GM19351 (cell line): ENCODE measurements around the gene PSMC1.

ENCODE experiments used
- ATAC-seq: cut with Tn5 transposase; IDR thresholded peaks from one replicate; pipeline ENCODE4 v1.9.1; 2021; ENCODE audit warnings: mild to moderate bottlenecking, moderate library complexity; ENCODE audit not compliant: unreplicated experiment

Gene PSMC1

DNA sequence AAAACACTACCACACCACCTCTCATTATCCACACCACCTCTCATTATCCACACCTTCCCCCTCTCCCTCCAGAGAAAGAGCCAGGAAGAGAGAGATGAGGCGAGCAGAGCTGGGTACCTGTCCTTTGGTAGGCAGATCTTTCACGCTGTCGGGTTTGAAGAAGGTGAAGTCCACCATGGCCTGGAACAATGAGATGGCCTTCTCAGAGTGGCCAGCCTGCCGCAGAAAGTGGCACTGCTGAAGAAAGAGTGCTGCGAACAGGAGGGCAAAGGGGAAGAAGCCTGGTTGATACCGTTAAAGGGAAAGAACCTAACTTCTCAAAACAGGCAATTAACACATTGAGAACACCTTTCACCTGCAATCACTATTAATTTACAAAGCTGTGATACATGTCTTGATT is 44.8 kb downstream of the PSMC1 start:
- ATAC-seq = no peak

DNA sequence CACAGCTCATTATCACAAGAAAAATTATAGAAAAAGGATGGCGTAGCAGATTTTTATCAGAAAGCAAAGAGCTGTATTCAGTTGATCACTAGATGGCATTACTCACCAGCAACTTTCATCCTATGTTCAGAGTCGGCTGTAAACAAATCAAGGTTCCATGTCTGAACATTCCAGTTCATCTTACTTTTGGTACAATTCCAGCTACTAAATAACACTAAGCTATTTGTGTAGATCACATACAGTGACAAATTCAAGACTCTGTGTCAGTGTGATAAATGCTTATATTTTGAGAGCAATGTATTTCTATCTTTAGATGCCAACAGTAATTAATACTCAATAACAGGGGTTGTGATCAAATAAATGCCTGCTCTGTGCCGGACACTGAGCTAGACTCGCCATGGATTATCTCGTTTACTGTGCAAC is 45.3 kb downstream of the PSMC1 start:
- no peak for ATAC-seq

DNA sequence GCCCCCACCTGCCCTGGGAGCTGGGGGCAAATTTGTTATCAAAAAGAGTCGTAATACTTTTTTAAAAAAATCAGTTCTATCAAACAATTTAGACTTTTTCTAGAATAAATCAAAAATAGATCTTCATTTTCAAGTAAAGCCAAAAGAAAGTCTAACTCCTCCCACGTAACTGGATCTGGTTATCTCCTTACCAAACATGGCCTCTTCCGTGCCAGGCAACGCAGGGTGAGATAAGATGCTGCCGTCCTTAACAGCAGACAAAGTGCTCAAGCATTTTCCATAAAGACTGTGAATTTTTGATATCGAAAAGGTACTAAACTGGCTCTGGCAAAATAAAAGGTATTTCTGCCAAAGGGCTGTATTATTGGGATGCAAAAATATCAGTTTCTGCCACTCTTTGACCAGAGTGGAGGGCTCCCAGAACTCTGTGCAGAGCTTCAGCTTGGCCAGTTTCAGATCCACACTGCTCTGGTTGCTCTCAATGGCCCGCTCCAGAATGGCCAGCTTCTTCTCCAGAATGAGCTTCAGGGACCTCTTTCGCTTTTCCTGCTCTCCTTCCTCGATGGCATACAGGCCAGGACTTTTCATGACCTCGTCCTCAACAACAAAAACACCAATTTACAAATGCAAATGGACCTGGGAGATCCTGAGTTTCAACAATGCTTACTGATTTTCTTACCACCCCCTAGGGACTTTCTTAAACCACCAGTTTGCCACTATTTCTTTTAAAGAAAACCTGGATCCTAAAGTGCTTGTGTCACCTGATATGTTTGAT is 46.4 kb downstream of the PSMC1 start:
- no peak for ATAC-seq

DNA sequence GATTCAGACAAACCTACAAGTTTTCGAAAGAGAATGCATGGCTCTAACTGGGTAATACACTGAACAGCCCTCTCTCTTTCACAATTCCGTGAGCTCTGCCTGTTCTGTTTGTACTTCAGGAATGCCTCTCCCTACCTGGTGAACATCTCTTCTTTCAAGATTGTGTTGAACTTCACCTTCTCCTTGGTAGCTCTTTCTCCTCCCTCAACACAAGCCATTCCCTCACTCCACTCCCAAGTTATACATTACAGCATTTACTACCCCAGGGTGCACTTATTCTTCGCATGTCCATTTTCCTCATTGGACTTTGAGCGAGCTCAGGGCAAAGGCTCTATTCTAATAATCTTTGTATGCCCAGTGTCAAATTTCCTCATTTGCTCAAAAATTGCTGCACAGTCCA is 47.1 kb downstream of the PSMC1 start:
- ATAC-seq = no peak

DNA sequence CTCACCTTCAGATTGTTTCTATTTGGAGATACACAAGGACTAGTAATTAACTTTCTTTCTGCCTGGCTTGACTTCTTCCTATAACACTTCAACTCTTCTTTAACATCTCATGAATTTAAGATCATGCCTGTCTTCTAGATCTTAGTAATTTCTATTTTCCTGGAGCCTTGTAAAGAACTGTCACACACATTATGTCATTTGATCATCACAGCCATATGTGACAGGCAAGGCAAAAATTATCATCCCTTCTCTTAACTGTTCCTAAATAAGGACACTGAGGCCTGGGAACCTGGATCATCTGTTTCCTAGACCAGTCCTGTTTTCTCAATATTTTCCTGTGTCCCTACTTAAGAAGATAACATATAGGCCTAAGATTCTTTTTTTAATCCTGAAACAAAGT is 48.1 kb downstream of the PSMC1 start:
- no peak for ATAC-seq

DNA sequence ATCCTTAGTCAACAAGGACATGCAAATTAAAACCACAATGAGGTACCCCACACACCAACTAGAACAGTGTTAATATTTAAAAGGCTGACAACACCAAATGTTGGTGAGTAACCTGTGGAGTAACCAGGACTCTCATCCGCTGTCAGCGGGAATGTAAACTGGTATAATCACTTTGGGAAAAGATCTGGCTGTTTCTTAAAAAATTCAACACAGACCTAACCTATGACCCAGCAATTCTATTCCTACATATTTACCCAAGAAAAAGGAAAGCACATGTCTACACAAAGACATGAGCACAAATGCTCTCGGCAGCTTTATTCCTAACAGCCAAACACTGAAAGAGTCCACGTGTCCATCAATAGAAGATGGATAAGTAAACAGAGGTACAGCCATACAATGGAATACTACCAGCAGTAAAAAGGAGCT is 48.8 kb downstream of the PSMC1 start:
- ATAC-seq = no peak

DNA sequence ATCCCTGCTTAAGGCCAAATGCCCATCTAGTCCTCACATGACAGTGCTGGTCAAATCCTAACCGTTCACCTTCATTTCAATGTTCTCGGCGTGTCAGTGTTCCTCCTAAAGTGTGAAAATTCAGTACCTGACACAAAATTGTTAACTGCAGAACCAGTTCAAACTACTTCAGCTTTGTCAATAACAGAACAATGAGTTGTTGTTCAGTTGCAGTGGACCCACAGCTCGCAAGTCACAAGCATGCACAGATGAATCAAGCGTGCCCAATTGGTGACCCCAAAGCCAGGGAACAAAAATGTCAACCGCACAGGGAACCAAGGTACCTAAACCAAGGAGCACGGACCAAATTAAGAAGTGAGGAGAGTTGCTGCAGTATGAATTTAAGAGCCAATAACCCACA is 52.2 kb downstream of the PSMC1 start:
- no peak for ATAC-seq

DNA sequence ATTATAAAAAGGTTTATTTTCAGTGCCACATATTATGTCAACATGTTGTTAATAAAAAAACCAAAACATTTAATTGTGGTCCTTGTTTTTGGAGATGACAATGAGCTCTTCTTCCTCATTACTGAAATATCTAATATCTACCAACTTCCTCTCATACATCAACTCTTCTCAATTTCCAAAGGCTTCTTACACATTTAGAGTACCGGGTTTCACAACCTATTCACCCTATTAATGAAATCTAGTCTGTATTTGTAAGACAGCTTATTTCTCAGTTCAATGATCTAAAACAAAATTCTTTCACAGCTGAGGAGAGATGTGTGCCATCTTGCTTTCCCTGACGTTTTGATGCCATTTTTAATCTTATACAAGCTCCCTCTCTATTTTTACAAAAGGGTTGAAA is 60.9 kb downstream of the PSMC1 start:
- ATAC-seq = no peak

DNA sequence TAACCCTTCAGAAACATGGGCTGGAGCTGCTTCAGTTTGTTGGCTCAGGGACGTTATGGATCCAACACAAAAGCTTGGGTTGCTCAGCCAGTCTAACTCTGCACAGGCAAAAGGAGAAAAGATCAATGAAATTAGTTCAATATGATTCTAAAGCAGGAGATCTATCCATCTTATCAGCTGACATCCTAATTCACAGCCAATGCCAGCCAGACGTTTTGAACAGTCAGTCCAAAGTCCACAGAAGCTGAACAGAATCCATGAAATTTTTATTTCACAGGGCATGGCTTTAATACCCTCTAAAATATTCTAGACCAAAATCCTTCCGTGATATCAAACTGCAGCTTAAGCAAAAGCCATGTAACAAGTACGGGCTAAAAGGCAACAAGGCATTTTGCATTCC is 61.7 kb downstream of the PSMC1 start:
- no peak for ATAC-seq

DNA sequence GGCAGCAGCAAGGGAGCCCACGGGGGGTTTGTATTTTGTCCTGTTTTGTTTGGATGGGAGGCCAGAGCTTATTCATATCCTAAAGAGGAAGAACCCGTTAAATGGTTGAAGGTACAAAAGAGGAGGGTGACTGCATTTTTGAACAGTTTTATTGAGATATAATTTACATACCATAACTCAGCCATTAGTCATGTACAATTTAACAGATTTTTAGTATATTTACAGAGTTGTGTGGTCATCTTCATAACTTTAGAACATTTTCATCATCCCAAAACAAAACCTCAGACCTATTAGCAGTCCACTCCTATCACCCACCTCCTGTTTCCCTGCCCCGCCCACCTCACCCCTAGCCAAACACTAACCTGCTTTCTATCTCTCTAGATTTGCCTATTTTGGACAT is 62.8 kb downstream of the PSMC1 start:
- no peak for ATAC-seq

DNA sequence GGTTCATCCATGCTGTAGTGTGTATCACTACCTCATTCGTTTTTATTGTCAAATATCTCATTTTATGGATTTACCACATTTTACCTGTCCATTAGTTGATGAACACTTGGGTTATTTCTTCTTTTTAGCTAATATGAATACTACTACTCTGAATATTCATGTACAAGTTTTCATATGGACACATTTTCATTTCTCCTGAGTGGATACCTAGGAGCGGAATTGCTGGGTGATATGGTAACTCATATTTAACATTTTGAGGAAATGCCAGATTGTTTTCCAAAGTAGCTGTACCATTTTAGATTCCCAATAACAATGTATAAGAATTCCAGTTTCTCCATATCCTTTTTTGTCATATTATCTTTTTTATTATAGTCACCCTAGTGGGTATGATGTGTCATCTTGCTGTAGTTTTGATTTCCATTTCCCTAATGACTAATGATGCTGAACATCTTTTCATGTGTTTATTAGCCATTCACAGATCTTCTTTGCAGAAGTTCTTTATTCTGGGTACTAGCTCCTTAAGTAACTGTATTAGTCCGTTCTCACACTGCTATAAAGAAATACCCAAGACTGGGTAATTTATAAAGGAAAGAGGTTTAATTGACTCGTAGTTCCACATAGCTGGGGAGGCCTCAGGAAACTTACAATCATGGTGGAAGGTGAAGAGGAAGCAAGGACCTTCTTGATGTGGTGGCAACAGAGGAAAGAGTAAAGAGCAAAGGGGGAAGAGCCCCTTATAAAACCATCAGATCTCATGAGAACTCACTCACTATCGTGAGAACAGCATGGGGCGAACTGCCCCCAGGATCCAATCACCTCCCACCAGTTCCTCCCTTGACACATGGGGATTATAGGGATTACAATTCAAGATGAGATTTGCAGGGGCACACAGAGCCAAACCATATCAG is 63.5 kb downstream of the PSMC1 start:
- ATAC-seq = no peak

DNA sequence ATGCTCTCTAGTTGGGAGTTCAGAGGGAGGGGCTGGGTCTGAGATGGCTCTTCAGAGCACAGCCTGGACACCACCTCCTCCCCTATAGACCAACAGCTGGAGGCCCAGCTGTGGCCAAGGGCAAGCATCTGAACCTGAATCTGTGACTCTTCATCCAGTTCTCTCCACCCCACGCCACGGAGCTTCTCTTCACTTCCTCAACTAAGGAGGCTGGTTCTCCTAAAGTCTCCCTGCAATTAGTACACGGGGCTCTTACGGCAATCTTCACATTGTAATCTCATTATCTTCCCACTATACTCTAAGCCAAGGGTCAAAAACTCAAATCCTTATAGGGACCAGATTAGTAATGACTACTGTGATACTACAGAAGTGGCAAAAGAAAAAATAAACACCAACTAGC is 65.5 kb downstream of the PSMC1 start:
- no peak for ATAC-seq
